ENCODE data around the gene ZBTB7C.

GRCh38 chr18:48361801-48362200, 47.4 kb downstream of the ZBTB7C start:
- TF ChIP-seq, protein P1, sequence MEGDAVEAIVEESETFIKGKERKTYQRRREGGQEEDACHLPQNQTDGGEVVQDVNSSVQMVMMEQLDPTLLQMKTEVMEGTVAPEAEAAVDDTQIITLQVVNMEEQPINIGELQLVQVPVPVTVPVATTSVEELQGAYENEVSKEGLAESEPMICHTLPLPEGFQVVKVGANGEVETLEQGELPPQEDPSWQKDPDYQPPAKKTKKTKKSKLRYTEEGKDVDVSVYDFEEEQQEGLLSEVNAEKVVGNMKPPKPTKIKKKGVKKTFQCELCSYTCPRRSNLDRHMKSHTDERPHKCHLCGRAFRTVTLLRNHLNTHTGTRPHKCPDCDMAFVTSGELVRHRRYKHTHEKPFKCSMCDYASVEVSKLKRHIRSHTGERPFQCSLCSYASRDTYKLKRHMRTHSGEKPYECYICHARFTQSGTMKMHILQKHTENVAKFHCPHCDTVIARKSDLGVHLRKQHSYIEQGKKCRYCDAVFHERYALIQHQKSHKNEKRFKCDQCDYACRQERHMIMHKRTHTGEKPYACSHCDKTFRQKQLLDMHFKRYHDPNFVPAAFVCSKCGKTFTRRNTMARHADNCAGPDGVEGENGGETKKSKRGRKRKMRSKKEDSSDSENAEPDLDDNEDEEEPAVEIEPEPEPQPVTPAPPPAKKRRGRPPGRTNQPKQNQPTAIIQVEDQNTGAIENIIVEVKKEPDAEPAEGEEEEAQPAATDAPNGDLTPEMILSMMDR (IDR thresholded peaks at IDR 0.05) = no peak
- no peak for TF ChIP-seq EZH2 (IDR thresholded peaks at IDR 0.05; ENCODE audit: borderline replicate concordance, insufficient read depth, low read depth, low read length, poor library complexity, severe bottlenecking)

Data from B cell (primary cell).